Epithelial cell of esophagus (primary cell): ENCODE measurements around the gene F10.

Experiments used
- DNase-seq: peaks from one replicate; pipeline ENCODE4 v3.0.0; 2010; ENCODE audit warnings: low read depth
- H3K4me3 ChIP-seq: 2 replicates; pipeline ENCODE4 v1.5.1; 2011; ENCODE audit warnings: mild to moderate bottlenecking, low read length, control low read depth
- CTCF ChIP-seq: IDR thresholded peaks from 2 replicates; pipeline ENCODE4 v1.5.1; 2011; ENCODE audit warnings: low read depth, mild to moderate bottlenecking, low read length, control low read depth, inconsistent platforms; ENCODE audit not compliant: insufficient read depth; ENCODE audit errors: missing control alignments

F10 gene

GRCh38 chr13:113149711-113150549 is 27.3 kb downstream of the F10 start:
- no peak overlapping the region for H3K4me3 ChIP-seq
- no peak for TF ChIP-seq CTCF
- no peak for DNase-seq

GRCh38 chr13:113150550-113151365 is 28.2 kb downstream of the F10 start:
- no peak overlapping the region for H3K4me3 ChIP-seq
- TF ChIP-seq CTCF = no peak
- DNase-seq = no peak

- no peak for DNase-seq
- TF ChIP-seq CTCF = no peak
- no peak overlapping the region for H3K4me3 ChIP-seq
Observed at GRCh38 chr13:113151745-113152690, 29.4 kb downstream of the F10 start.

- peak overlapping the region; percentile 48 for H3K4me3 ChIP-seq
- DNase-seq = no peak
- no peak for TF ChIP-seq CTCF
Observed at GRCh38 chr13:113152691-113152983, 30.0 kb downstream of the F10 start.

GRCh38 chr13:113152984-113153809 is 30.6 kb downstream of the F10 start:
- H3K4me3 ChIP-seq = peak overlapping the region; percentile 48
- no peak for TF ChIP-seq CTCF
- DNase-seq = no peak
